ENCODE measurements around the gene GANC. TPM values are rescaled to one million over a fixed set of nuclear protein-coding genes. Genes with fewer than 3 reads are reported as not detected.

The GANC gene
- total RNA-seq, result 9.3 and 10.9 TPM in 2 replicates

GRCh38 chr15:42272939-42273899 lies at the start of gene GANC, which contains the start of gene TMEM87A:
Gene GANC (plus strand): TSS chr15:42273201. CDS start chr15:42274482, 1,281 bp downstream.
Gene TMEM87A (minus strand): TSS chr15:42273433. CDS start chr15:42273398, 35 bp downstream.

GRCh38 chr15:42359249-42359648 lies 86.2 kb downstream of the GANC start, which contains the start of gene CAPN3:
Gene CAPN3 (plus strand): TSS chr15:42359501. CDS start chr15:42359806, 305 bp downstream.

Other genes with a start within 250 kb of the GANC start
- not detected in 2 replicates for gene PLA2G4D, start 178.6 kb upstream of the GANC start, total RNA-seq
- gene PLA2G4F, start 116.6 kb upstream of the GANC start, total RNA-seq, result not detected in 2 replicates
- 29.4 and 40.8 TPM in 2 replicates for gene VPS39, start 64.9 kb upstream of the GANC start, total RNA-seq
- 44.3 and 49.5 TPM in 2 replicates for gene TMEM87A, start 232 bp downstream of the GANC start, total RNA-seq
- 0.28 and 0.36 TPM in 2 replicates for gene CAPN3, start 86.3 kb downstream of the GANC start, total RNA-seq
- 47.7 and 59.2 TPM in 2 replicates for gene ZNF106, start 217.9 kb downstream of the GANC start, total RNA-seq
- 163 and 184 TPM in 2 replicates for gene SNAP23, start 222.4 kb downstream of the GANC start, total RNA-seq

Measured in endothelial cell of coronary artery (primary cell).